ENCODE data around the gene PEPD.
A peak's percentile ranks its signal among the peaks of the same experiment; 100 is the strongest.

Gene PEPD

GRCh38 chr19:33391631-33392249 lies 129.9 kb downstream of the PEPD start:
- no peak for DNase-seq

- no peak for DNase-seq
Measured at GRCh38 chr19:33390908-33391630, 130.5 kb downstream of the PEPD start.

- DNase-seq: peak; percentile 22
Measured at GRCh38 chr19:33390101-33390907, 131.3 kb downstream of the PEPD start.

GRCh38 chr19:33389421-33390100 lies 132.0 kb downstream of the PEPD start:
- peak; percentile 22 for DNase-seq

- no peak for DNase-seq
Measured at GRCh38 chr19:33388725-33389420, 132.7 kb downstream of the PEPD start.

- no peak for DNase-seq
Measured at GRCh38 chr19:33388231-33388724, 133.3 kb downstream of the PEPD start.

GRCh38 chr19:33387351-33388230 lies 134.0 kb downstream of the PEPD start:
- DNase-seq: no peak

- no peak for DNase-seq
Measured at GRCh38 chr19:33386361-33386858, 135.2 kb downstream of the PEPD start.

GRCh38 chr19:33385956-33386355 lies 135.6 kb downstream of the PEPD start:
- DNase-seq: peak; percentile 41

- DNase-seq: no peak
Measured at GRCh38 chr19:33384983-33385382, 136.6 kb downstream of the PEPD start.

GRCh38 chr19:33383720-33384292 lies 137.8 kb downstream of the PEPD start:
- DNase-seq: no peak

- no peak for DNase-seq
Measured at GRCh38 chr19:33382982-33383381, 138.6 kb downstream of the PEPD start.

- DNase-seq: no peak
Measured at GRCh38 chr19:33382006-33382405, 139.6 kb downstream of the PEPD start.

GRCh38 chr19:33381101-33381500 lies 140.5 kb downstream of the PEPD start:
- DNase-seq: no peak

- DNase-seq: no peak
Measured at GRCh38 chr19:33379151-33379829, 142.3 kb downstream of the PEPD start.

GRCh38 chr19:33377586-33378475 lies 143.8 kb downstream of the PEPD start:
- no peak for DNase-seq

GRCh38 chr19:33376941-33377557 lies 144.5 kb downstream of the PEPD start:
- no peak for DNase-seq

GRCh38 chr19:33376423-33376822 lies 145.2 kb downstream of the PEPD start:
- DNase-seq: no peak

GRCh38 chr19:33375837-33376159 lies 145.8 kb downstream of the PEPD start:
- DNase-seq: no peak

Measured in NCI-H1092 treated with DMSO at 0.1 percent for 48 hours (cell line).